Ramos (cell line): Measurements from ENCODE around the gene KCNA5.

Source experiments
- in situ Hi-C: fragments of 300-500 bp; cut with MboI; formaldehyde crosslinking; loops from one replicate; pipeline ENCODE4 v1.14.3; 2022; ENCODE audit warnings: low sequenced_read_pairs; ENCODE audit not compliant: unreplicated experiment

Gene KCNA5

DNA sequence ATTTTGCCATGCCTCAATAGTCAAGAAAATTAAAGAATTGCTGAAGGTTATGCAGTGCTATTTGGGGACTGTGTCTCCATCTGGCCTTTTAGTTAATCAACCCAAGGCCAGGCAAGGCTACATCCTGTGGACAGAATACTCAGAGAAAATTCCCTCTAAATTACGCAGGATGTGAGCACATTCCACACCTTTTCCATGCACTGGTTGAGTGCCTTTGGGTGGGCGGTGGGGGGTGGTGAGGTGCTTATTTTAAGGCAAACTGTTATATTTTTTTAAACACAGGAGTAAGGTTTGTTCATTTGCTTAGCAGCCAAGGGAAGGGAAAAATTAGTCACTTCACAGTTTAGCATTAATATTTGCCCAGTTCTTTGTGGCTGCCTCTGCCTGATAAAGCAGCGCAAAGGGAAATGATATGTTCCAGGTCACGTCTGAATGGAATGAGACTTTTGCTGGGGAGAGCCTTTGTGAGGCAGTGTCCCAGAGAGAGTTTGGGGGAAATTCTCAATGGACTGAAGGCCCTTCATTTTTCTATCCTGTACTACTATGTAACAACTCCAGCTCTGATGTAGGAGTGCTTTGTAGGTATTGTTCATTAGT, 17.2 kb upstream of the KCNA5 start:
- in situ Hi-C loops = no loop called here

DNA sequence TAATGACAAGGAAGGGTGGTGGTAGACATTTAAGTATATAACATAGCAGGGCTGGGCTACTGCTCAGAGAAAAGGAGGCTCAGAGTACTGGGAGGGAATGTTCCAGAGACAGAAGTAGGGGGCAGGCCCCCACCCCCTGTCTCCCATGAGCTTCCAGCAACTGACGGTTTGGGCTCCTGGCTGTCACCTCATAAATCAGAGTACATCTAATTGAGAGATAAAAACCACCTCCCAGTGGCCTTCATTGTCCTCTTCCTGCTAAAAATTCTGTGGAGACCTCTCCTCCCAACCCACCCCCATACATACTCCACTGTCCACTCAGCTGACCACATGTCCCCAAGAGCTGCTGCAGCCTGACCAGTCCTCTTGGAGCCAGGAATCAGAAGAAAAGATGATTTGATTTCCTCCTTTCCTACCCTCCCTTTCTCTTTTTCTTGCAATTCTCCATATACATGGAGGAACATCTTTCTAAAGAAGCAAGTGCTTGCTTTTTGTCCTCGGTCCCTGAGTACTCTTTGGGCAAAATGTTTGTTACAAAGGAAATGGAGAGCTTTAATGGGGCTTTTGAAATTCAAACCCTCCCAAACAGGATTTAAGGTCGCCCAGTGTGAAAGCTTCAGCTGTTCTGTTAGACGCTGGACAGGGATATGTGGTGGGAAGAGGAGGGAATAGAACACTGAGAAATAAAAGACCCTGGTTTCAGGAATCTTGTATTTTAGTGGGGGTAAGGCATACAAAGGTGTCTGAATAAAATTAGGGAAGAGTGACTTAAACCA, 16.4 kb upstream of the KCNA5 start:
- in situ Hi-C loops = no loop called here

DNA sequence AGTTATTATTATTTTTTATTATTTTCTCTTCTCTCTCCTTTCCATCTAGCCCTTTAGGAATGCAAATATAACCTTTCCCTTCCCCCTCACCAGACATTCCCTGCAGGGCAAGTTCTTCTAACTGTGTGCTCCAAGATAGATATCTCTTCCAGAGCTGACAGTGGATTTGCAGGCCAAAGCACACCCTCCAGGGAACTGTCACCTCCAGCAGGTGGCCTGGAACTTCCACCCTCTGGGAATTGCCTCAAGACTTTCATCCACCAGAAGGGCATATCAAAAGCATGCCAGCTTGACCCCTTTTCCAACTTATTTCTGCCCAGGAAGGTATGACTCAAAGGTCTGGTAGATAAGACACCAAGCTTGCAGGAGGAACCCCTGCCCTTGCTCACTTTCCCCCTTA, 13.6 kb upstream of the KCNA5 start:
- in situ Hi-C loops = no loop called here

DNA sequence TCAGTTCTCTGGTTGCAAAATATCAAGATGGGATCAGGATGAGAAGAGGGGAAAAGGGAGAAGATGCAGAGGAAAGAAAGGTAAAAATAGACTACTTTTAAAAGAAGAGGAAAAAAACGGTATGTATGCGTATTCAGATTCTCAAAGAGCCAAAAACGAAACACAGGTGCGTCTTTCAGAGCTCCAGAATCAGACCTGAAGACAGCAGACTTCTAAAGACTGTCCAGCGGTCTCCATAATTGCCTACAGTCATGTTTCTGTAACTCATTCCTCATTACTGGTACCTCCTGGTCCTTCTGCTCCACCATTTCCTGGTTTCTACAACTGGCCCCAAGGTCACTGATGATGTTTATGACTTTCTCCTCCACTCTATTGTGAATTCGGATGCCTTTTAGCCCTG, 12.4 kb upstream of the KCNA5 start:
- in situ Hi-C loops = no loop called here

DNA sequence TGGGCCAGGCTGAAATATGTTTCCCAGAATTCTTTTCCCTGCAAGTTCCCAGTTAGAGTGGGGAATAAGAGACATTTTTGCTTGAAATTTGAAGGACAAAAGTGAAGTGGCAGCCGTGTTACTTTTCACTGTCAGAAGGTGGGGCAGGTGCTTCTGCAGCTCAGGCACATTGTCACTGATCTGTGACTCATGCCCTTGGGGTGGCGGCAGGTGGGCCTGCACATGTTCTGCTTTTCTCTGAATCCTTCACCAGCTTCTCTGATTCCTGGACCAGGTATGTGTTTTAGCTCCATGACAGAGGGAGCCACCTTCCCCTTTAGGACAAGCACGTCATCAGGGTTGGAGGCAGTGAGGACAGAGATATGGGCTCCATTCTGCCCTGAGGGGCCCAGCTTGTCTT, 11.7 kb upstream of the KCNA5 start:
- in situ Hi-C loops = no loop called here

DNA sequence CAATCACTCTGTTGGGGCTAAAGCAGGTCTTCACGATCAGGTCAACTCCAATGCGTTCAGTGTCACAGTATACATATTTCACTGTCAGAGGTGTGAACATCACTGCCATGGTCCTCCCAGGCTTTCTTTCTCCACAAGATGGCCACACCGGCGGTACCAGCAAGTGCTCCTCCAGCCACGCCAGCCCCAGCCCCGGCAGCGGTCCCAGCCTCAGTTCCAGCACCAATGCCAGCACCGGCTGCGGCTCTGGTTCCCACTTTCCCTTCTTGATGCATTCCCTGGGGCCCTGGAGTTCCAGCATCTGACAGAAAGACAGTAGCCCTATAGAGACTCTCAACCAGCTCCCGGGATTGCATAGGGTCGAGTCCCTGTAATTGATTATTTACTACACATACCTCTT, 10.9 kb upstream of the KCNA5 start:
- in situ Hi-C loops = no loop called here

DNA sequence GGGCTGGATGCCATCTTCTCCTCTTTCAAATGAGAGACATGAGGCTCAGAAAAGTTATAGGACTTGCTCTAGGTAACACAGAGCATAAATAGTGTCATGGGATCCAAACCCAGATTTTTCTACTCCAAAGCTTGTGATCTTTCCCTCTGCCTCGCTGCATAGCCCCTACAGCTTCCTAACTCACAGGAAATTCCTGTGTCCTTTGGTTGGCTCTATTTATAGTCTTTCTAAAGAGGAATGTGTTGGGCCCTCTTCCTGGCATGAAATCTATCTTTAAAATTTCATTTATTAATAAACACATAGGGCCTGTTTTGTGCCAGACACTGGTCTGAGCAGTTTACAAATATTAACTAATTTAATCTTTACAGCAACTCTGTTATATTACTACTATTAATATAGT, 9.8 kb upstream of the KCNA5 start:
- in situ Hi-C loops = no loop called here

DNA sequence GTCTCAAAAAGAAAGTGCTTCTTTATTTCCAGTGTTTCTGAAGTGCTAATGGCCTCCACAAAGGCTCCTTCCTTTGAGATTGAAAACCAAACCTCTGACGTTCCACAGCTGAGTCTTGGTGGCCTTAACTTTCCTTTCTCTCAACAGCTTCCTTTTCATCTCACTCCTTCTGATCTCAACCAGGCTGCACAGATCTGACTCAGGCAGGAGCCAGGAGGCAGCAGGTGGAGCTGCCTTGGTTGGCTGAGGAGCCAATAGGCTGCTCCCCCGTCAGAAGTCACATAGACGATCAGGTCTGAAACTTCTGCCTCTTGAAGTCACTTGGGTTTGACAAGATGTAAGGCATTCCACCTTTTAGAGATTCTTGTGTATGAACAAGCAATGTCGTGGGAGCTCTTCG, 9.1 kb upstream of the KCNA5 start:
- in situ Hi-C loops = no loop called here

DNA sequence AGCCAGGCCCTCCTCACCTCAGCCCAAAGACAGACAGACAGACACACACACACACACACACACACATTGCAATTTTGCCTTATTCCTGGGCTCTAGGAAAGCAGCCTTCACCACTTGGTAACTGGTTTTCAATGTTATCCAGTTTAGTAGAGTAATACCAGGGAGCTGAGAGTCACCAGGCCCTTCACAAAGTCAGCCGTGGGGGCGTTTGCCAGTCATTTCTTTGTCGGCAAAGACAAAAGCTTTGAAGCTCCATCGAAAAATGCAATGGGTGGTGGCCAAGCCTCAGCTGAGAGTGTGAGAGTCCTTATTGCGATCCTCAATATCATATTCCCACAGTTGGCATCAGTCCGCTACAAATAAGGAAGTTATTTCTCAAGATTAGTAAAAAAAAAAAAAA, 8.1 kb upstream of the KCNA5 start:
- in situ Hi-C loops = no loop called here

DNA sequence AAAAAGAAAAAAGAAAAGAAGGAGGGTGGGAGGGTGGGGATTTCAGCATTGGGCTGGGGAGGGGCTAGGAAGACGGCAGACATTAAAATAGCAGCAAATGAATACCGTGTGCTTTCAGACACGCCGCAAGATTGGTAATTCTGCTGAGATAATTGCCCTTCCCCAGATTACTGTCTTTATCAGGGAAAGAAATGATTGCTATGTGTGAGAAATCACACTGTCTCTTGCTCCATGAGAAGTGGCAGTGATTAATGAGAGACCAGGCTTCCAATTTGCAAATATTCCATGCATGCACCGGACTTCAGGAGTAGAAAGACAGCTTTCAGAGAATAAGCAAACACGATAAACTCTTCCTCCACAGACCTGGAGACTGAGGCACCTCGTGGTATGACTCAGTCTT, 7.6 kb upstream of the KCNA5 start:
- in situ Hi-C loops = no loop called here

DNA sequence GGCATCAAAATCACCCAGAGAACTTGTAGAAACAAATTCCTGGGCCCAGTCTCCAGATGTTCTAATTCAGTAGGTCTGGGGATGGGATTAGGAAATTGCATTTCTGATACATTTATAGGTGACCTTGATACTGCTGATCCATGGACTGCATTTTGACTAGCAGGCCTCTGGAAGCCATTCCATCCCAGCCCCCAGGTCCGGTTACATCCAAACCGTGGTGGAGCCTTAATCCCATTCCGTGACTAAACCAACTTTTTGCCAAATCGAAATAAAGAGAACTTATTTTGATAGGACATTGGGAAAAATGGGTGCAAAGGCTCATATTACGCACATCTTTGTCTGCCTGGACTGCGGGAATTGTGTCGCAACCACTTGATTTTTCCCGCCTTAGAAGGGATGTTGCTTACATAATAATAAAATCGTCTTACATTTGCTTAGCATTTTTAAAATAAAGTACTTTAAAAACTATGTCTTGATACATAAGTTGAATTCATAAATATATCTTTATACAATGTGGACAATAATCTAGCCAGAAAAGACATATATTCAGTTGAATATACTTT, 5.8 kb upstream of the KCNA5 start:
- in situ Hi-C loops = no loop called here

DNA sequence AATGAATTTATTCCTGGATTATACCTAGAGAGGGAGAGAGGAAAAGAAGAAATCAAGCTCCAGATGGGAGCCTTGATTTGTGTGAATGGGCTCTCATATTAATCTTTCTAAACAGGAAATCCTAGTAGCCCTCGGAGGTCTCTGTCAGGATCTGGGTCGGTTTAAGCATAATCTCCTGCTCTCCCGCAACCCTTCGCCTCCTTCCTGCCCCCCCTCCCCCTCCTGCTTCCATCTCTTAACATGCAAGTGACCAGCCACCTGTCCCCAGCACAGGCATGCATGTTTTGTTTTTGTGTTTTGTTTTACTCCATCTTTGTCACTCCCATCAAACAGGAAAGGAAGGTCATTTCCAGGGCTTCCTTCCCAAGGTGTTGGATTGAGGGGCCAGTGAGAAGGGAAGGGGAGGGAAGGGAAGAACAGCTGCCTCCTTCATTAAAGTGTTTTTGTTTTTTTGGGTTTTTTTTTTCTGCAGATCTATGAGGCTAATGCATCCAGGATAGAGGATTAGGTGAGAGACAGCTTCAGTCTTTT, 4.8 kb upstream of the KCNA5 start:
- in situ Hi-C loops = no loop called here

DNA sequence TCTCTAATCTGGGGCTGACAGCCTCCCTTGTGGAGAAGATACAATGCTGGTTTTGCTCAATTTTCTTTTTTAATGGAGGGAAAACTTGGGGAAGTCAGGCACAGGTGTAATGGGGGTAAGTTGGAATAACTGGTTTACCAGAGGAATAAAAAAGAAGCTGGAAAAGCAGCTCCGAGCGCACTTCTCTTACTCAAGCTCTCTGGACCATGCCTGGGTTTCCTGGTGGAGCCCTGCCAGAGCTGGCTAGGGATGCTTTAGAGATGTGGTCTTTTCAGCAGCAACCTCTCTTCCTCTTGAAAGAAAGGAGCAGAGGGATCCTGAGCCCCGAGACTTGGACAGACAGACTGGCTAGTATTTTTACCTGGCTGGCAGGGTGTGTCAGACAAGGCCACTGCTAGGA, 3.9 kb upstream of the KCNA5 start:
- in situ Hi-C loops = no loop called here

DNA sequence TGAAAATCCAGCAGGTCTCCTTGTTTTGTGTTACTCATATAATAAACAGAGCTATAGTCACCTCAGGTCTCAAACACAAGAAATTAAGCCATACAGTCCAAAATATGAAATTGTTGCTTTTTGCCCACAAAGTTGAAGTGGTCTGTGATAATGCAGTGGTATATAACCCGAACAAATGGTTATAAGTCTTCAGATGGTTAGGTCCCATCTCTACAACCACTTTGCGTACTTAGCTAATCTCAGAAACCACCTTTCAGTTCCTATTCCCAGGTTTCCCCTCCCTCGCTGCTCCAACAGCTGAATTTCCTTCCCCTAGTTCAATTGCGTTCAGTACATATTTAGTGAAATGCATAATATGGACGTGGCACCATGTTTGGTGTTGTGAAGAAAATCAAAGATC, 3.3 kb upstream of the KCNA5 start:
- in situ Hi-C loops = no loop called here

DNA sequence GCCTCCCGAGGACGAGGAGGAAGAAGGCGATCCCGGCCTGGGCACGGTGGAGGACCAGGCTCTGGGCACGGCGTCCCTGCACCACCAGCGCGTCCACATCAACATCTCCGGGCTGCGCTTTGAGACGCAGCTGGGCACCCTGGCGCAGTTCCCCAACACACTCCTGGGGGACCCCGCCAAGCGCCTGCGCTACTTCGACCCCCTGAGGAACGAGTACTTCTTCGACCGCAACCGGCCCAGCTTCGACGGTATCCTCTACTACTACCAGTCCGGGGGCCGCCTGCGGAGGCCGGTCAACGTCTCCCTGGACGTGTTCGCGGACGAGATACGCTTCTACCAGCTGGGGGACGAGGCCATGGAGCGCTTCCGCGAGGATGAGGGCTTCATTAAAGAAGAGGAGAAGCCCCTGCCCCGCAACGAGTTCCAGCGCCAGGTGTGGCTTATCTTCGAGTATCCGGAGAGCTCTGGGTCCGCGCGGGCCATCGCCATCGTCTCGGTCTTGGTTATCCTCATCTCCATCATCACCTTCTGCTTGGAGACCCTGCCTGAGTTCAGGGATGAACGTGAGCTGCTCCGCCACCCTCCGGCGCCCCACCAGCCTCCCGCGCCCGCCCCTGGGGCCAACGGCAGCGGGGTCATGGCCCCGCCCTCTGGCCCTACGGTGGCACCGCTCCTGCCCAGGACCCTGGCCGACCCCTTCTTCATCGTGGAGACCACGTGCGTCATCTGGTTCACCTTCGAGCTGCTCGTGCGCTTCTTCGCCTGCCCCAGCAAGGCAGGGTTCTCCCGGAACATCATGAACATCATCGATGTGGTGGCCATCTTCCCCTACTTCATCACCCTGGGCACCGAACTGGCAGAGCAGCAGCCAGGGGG, 979 bp downstream of the KCNA5 start:
- in situ Hi-C loops = no loop called here

DNA sequence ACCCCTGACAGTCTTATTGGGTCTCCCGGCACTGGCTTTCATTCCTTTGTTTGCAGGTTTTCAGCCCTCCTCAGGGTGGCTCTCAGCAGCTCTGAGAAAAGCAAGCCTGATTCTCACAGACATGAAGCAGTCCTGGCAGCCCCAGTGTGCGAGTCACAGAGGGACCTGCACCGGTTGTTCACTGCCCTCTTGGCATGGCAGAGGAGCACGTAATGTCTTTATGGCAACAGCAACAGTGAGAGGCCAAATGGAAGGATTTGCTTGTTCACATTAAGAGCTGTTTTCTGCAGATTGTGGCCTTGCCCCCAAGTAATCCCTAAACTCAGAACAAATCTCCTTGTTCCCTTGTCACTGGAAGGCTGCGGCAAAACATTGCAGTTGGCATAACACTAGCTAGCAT, 3.4 kb downstream of the KCNA5 start:
- in situ Hi-C loops = no loop called here

DNA sequence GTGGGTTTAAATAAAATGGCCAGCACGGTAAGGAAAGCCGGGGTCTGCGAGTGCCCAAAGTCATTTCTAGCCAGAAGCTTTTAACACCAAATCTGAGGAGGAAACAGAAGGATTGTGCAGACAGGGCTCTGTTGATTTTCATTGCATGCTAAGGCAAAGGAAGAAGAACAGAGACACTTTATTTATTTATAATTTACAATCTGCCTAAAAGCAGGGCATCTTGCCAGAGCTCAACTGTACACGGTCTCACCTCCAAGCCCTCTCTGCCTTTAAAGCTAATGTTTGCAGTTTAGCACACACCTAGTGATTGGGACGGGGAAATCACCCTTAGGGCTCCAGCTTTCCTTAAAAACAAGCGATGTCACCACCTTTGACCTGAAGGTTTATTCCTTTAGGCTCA, 4.0 kb downstream of the KCNA5 start:
- in situ Hi-C loops = no loop called here

DNA sequence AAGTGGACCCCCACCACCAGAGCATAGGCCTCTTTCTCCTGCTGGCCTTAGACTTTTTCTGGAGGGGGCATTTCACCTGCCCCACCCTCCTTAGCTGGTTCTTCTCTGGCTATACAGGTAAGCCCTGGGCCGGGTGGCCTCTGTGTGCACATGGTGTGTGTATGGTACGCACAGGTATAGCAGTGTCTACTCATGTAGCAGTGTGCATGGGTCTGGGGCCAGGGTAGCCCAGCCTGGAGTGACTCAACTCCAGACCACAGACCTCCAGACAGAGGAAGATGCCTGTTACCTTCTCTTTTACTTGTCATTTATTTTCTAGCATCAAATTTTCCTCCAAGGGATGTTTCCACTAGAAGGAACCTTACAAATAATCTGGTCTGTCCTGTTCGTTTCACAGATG, 6.9 kb downstream of the KCNA5 start:
- in situ Hi-C loops = no loop called here

DNA sequence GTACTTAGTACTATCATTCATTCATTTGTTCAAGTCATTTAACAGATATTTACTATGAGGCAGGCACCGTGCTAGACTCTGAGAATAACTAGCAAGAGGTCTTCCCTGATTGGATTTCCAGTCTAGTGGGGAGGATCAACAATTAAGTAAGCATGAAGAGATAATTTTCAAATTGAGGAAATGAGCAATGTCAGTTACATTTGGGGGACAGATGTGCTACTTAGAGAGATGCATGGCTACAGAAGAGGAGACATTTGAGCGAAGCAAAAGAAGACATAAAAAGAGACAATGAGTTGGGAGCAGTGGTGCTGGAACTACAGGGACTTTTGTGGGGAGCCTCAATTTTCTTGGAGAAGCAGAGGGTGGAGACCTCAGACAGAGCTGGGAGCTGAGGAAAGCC, 7.7 kb downstream of the KCNA5 start:
- in situ Hi-C loops = no loop called here

DNA sequence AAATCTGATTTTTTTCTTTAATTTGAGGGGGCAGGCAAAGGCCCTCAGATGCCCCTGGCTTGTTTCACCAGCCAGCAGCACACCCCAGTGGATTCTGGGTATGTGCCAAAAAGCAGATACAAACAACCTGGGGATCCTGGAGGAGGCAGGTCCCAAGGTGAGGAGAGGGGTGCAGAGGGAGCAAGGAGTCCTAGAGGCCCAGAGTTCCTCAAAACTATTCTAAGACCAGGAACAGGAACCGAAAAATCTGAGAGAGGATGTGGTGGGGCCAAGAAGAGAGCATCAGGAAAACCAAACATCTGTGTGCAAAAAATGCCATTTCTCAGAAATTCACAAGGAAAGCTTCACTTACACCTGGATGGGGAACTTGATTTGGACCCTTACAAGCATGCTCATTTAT, 8.2 kb downstream of the KCNA5 start:
- in situ Hi-C loops = no loop called here

DNA sequence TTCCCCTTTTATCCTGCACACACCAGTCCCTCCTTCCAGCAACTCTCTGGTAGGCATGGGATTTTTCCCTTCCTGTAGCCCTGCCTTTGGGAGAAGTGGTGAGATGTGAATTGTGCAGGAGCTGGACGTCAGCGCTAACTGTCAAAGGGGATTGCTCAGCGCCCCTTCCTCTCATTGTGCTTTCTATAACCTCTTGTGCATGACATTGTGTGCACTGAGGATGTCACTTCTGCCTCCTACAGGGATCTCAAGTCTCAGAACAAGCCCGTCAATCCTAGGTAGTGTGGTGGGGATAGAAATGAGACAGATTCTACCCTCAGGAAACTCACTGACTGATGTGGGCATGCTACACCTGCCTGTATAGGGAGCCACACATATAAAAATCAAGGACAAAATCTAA, 8.7 kb downstream of the KCNA5 start:
- in situ Hi-C loops = no loop called here
